HG03060 (cell line): ENCODE results near the gene HPCAL1.

Experiments
- ATAC-seq: cut with Tn5 transposase; IDR thresholded peaks from one replicate; pipeline ENCODE4 v1.9.1; 2021; ENCODE audit warnings: low read depth, moderate number of reproducible peaks; ENCODE audit not compliant: unreplicated experiment

Gene HPCAL1

DNA sequence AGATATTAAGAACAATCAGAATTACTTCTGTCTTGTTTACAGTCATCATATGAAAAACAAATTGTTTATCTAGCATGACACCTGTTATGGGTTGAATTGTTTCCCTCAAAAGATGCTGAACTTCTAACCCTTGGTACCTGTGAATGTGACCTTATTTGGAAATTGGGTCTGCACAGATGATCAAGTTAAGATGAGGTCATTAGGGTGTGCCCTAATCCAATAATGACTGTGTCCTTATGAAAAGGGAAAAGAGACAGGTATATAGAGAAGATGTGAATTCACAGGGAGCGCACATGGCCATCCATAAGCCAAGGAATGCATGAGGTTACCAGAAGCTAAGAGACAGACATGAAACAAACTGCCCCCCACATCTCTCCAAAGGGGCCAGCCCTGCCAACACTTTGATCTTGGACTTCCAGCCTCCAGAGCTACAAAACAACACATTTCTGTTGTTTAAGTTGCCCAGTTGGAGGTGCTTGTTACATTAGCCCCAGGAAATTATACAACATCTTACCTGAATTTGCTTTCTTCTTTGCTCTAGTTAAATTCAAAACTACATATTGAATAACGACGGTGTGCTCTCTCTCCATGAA lies 2.3 kb upstream of the HPCAL1 start:
- ATAC-seq = no peak

- no peak for ATAC-seq
Observed at GRCh38 chr2:10300997-10301940, 1.4 kb upstream of the HPCAL1 start.

DNA sequence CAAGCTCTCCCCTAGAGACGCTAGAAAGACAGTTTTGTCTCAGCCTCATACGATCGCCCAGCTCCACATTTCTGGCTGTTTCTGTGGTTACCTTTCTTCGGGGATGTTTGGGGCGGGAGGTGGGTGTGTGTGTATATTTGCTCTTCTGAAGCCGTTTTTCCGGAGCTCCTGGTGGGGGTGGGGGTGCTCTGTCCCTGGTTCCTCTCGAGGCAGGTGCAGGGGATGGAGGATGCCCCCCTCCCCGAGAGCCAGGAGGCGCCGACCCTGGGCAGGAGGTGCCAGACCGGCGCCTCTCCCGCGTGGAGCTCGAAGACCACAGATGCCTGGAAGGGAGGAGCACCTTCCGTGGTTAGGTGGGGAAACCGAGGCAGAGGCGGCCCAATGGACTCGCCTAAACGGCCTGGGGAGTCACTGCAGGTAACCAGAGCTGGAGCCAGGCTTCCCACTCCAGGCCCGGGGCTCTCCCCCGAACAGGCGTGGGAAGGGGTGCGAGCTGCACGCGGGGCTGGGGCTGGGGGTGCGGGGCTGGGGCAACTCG lies 694 bp upstream of the HPCAL1 start:
- no peak for ATAC-seq

GRCh38 chr2:10303181-10303693 lies 533 bp downstream of the HPCAL1 start:
- no peak for ATAC-seq

DNA sequence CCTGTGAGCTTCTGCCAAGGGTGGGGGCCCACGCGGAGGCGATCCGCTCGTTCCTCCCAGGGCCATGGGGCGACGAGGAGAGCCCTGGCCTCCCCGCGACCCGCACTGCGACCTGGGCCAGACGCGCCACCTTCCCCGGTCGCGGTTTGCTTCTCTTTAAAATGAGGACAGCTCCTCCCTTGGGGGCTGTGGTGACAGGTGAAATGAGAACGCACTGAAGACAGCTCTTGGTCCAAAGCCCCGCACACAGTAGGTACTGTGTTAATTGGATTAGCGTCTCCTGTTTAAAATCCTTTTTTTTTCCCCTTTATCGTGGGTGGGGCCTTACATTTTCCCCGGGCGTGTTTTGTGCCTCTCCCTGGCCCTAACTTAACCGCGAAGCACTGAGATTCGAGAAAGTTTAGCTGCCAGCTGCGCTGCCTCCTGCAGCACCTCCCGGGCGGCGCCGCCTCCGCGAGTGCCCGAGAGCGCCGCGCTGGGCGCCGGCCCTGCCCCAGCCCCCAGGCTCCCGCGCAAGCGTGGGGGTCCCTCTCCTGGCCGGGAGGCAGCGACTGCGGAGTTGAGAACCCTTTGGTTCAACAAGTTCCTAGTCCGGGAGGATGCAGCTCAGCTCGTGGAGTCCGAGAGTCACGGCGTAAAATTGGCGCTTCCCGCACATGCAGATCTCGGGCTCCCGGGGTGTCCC lies 1.1 kb downstream of the HPCAL1 start:
- no peak for ATAC-seq

DNA sequence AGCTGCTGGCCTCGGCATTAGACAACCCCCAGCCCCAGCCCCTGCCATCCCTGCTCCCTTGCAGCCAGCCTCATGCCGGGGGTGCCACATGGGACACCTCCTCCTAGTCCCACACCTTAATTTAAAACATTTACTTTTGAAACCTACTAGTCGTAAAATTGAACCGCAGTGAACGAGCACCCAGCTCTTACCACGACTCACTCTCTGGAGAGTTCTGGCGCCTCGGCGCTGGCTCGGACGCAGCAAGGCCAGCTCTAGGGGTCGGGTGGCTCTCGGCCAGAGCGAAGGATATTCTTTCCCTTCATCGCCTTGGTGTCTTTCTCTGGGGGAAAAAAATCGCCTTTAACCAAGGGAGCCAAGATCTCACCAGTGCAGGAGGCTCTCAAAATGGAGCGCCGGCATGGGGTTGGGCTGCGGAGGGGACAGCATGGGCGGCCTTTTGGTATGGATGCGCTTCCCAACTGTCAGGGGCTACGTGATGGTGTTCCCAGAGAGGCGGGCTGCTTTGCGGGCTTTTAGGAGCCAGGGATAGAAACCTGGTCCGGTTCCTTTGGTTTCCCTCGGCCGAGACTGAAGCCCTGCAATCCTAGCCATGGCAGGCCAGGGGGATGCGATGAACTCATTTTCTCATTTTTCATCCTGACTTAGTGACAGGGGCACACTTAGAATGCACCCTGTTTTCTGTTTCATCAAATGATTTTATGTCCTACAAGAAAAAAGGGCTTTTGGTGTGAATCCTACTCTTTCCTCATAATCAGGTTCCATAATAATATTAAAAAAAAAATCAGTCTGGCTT lies 2.0 kb downstream of the HPCAL1 start:
- no peak for ATAC-seq

DNA sequence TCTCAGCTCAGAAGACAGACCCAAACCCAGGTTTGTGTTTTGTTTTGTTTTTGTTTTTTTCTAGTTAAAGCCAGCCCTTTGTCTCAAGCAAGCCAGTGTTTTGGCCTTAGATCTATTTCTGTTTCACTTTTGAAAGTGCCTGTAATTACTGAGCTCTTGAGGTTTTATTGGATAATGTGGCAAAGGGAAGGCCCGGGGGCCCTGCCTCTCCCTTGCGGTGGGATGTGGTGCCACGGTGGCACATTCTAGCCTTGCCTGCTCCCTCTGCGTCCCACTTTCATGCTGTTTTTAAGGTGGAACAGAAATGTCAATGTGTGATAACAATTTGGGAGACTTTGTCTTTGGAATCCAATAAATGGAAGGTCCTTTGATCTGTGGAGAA lies 2.5 kb downstream of the HPCAL1 start:
- no peak for ATAC-seq

DNA sequence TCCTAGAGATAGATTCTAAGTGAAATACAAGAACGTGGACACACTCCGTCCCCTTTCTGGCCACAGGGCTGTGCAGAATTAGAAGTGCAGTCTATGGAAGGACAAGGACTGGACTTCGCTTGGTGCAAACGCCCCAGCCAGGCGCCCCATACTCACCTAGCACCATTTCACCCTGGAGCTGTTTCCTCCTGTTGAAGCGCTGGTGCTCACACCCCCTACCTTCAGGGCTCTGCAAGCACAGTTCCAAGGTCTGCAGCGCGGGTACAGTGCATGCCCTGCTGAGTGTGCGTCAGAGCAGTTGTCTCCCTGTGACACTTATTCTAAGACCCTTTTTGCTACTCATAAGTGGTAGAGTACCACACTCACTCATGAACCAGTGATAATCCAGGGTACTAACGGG lies 3.0 kb downstream of the HPCAL1 start:
- no peak for ATAC-seq

GRCh38 chr2:10306901-10307463 lies 4.3 kb downstream of the HPCAL1 start:
- ATAC-seq = no peak

DNA sequence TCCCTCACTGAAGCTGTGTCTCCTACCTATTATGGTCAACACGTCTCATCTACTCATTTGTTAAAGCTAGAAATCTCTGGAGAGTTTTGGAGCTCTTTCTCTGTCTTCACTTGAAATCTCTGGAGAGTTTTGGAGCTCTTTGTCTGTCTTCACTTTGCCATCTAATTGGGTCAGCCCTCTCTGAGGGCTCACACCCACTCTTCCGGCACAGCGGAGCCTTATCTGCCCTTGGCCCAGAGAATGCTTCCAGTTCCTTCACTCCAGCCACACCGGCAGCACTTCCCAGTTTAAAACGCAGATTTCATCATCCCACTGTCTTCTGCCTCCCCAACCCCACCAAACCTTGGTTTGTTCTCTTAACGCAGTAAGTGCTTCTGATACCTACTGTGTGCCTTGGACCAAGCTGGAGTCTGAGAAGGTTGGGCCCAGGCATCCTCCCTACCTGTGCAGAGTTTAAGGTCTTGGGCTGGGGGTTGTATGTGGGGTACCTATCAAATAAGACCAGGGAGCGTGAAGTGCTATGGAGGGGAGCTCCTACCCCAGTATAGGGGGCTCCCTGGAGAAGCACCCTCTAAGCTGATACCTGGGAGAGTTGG lies 5.0 kb downstream of the HPCAL1 start:
- ATAC-seq = no peak

DNA sequence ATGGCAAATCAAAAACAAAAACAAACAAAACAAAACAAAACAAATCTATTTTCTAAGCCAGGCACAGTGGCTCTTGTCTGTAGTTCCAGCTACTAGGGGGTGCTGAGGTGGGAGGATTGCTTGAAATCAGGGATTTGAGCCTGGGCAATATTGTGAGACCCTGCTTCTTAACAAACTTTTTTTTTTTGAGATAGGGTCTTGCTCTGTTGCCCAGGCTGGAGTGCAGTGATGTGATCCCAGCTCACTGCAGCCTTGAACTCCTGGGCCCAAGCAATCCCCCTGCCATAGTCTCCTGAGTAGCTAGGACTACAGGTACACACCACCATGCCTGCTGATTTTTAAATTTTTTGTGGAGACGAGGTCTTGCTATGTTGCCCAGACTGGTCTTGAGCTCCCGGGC lies 6.2 kb downstream of the HPCAL1 start:
- no peak for ATAC-seq

DNA sequence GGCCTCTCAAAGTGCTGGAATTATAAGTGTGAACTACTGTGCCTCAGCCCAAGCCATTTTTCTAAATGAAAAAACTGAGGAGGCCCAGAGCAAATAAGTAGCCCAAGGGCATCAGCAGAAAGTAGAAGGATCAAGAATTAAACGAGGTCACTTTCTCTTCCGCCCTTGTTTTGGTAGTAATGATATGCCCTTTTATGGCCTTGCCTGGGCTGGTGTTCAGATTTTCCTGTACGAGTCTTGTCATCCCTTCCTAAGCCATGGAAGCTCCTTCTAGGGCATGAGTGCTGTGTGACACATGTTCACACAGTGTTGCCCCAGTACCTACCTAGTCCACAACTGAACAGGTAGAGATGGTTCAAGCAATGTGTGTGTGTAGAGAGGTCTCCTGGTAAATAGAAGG lies 6.6 kb downstream of the HPCAL1 start:
- no peak for ATAC-seq

- no peak for ATAC-seq
Observed at GRCh38 chr2:10310309-10310888, 7.7 kb downstream of the HPCAL1 start.

DNA sequence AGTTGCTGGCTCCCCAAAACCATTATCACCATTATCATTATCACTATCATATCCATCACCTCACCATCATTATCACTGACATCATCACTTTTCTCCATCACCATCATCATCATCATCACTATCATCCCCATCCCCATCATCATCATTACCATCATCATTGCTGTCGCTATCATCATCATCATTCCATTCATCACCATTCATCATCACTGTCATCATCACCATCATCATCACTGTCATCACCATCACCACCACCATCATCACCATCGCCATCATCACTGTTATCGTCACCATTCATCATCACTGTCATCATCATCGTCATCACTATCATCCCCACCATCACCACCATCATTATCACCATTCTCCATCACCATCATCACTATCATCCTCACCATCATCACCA lies 9.0 kb downstream of the HPCAL1 start:
- no peak for ATAC-seq

DNA sequence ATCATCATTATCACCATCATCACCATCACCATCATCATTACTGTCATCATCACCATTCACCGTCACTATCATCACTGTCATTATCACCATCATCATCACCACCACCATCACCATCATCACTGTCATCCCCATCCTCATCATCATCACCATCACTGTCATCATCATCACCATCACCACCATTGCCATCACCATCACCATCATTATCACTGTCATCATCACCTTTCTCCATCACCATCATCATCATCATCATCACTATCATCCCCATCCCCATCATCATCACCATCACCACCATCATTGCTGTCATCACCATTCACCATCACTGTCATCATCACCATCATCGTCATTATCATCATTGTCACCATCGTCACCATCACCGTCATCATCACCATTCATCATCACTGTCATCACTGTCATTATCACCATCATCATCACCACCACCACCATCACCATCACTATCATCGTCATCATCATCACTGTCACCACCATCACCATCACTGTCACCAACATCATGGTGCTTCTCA lies 9.8 kb downstream of the HPCAL1 start:
- ATAC-seq = no peak

DNA sequence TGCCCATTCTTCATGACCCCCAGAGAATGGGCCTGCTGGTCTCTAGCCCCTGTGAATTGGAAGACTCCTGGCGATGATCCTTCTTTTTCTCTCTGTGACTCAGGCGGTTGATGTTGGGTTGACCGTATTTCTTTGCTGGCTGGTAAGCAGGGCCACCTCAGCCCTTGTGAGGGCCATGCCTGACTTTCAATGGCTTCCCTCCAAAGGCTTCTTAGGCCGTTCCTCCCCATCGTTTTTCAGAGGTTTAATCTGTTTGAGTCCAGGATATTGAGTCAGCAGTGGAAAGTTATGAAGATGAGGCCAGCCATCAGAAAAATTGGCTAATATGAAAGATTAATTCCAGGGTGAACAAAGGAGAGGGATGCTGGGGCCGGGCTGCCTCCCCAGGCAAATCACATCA lies 13.6 kb downstream of the HPCAL1 start:
- no peak for ATAC-seq

- no peak for ATAC-seq
Observed at GRCh38 chr2:10316860-10317259, 14.2 kb downstream of the HPCAL1 start.

GRCh38 chr2:10317646-10318045 lies 14.9 kb downstream of the HPCAL1 start:
- no peak for ATAC-seq

- no peak for ATAC-seq
Observed at GRCh38 chr2:10318345-10318744, 15.6 kb downstream of the HPCAL1 start.
